Glutamatergic neuron (in vitro differentiated cells): ENCODE data around the gene SDCCAG8. TPM values are rescaled to one million over a fixed set of nuclear protein-coding genes. Genes with fewer than 3 reads are reported as not detected.
"Not testable (repeated sequence)": the region's sequence is repeated elsewhere in the genome, so short reads cannot be mapped to it uniquely, and the experiment has no call there.

Source experiments
- DNase-seq: peaks from one replicate; pipeline ENCODE4 v3.0.0; 2022
- H3K27ac Mint-ChIP-seq: one replicate; pipeline ENCODE4 v1.8.0; 2020; ENCODE audit warnings: mild to moderate bottlenecking, mixed read lengths, inconsistent platforms; ENCODE audit not compliant: unreplicated experiment
- H3K27me3 Mint-ChIP-seq: one replicate; pipeline ENCODE4 v1.8.0; 2020; ENCODE audit warnings: mild to moderate bottlenecking, moderate library complexity, mixed read lengths, inconsistent platforms; ENCODE audit not compliant: unreplicated experiment
- H3K36me3 Mint-ChIP-seq: one replicate; pipeline ENCODE4 v1.8.0; 2020; ENCODE audit warnings: mild to moderate bottlenecking, mixed read lengths, inconsistent platforms; ENCODE audit not compliant: unreplicated experiment
- H3K4me1 Mint-ChIP-seq: one replicate; pipeline ENCODE4 v1.8.0; 2020; ENCODE audit warnings: mild to moderate bottlenecking, low read depth, mixed read lengths, inconsistent platforms; ENCODE audit not compliant: unreplicated experiment
- H3K4me3 Mint-ChIP-seq: one replicate; pipeline ENCODE4 v1.8.0; 2020; ENCODE audit warnings: mild to moderate bottlenecking, mixed read lengths, inconsistent platforms; ENCODE audit not compliant: unreplicated experiment
- H3K9me3 Mint-ChIP-seq: one replicate; pipeline ENCODE4 v1.8.0; 2020; ENCODE audit warnings: mild to moderate bottlenecking, moderate library complexity, mixed read lengths, inconsistent platforms; ENCODE audit not compliant: unreplicated experiment
- CTCF ChIP-seq: fragments of 200-600 bp; sonication (generic); IDR thresholded peaks from one replicate; pipeline ENCODE4 v1.5.0; 2021; ENCODE audit not compliant: partially characterized antibody, unreplicated experiment
- long read RNA-seq: library from polyadenylated mRNA; unstranded; transcript quantifications from one replicate; pipeline ENCODE4 v2.0.0, GENCODE V29; 2020; ENCODE audit not compliant: unreplicated experiment
- total RNA-seq: library from RNA; stranded (reverse); fragmentation: NEBNext Ultra II Directional; extraction: Animal tissue kit (Norgen Biotek cat#: 25700); gene quantifications from one replicate; pipeline ENCODE4 v1.2.1, GENCODE V29; 2021; ENCODE audit not compliant: unreplicated experiment

SDCCAG8 gene
- 52.8 TPM for total RNA-seq
- long read RNA-seq, partial matches to known transcripts = 7 of 22 reads
- long read RNA-seq, other reads (novel, unspliced or antisense) = 12 of 22 reads

DNA sequence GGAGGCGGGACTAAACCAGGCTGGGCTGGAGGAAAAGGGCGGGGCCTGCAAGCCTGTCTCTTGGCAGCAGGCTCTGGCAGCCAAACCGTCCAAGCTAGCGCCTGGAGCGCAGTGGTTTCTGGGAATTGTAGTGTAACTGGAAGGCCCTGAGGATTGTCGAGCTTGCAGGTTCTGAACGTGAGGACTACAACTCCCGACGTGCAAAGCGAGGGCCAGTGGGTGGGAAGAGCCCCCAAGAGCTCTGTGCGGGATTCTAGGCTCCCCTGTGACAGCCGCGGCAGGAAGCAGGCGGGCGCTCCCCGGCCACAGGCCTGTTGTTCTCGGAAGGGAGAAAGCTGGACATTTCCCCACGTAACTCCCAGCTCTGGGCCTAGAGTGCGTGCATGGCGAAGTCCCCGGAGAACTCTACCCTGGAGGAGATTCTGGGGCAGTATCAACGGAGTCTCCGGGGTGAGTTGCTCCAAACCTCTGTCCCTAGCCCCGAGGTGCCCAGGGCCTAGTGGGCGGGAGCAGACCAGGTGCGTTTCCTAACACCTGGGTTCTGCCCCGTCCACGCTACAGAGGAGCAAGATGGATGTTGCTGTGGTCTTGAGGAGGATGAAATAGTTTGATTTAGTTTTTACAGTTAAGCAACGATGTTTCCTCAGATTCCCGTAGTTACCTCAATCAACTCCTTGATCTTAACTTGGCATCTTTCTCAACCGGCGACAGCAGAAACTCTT, at the start of gene SDCCAG8:
TSS of gene SDCCAG8 (plus strand) at position 251 of the 722 bp plus-strand sequence. CDS start at position 384, 133 bp downstream.
- Mint-ChIP-seq H3K4me3 (peak within 1 kb of the TSS; percentile 97), H3K27me3 (peaks cover 12% of the 10 kb centered on the region), H3K27ac (peak within 1 kb of the TSS; percentile 100), H3K4me1 (peaks cover 10% of the 10 kb centered on the region), H3K36me3 (no peaks in the 10 kb centered on the region), H3K9me3 (peaks cover 14% of the 10 kb centered on the region)
- no peak for TF ChIP-seq CTCF
- peak; percentile 97 for DNase-seq

DNA sequence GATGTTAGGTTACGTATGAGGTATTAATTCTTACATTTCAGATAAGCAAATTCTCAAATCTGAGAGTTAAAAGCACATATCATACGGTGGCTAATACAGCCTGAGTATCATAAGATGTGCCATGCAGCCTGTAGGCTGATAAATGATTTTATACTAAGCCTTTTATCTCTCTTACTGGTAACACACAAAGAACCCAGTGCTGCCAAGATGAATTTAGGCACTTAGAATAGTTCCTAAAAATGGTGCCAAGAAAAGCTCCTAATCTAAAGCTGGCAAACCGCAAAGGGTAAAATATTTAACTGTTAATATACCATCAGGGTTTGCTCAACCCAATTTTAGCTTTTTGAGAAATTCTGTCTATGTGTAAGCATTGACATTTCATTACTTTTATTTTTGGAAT, 43.9 kb upstream of the SDCCAG8 start:
- DNase-seq, H3K27me3 Mint-ChIP-seq: not testable (repeated sequence)

GRCh38 chr1:243213045-243213787, 42.6 kb upstream of the SDCCAG8 start:
- Mint-ChIP-seq H3K27ac (peak overlapping the region; percentile 16), H3K36me3 (no peaks in the 10 kb centered on the region), H3K4me1 (peaks cover 9% of the 10 kb centered on the region), H3K9me3 (peaks cover 3% of the 10 kb centered on the region), H3K4me3 (no peak overlapping the region), H3K27me3 (peaks cover 2% of the 10 kb centered on the region)
- no peak for DNase-seq
- no peak for TF ChIP-seq CTCF

More for the DNA sequence above, 43.9 kb upstream of the SDCCAG8 start:
- not testable (repeated sequence) for H3K27ac Mint-ChIP-seq, H3K9me3 Mint-ChIP-seq, H3K4me1 Mint-ChIP-seq, H3K4me3 Mint-ChIP-seq, H3K36me3 Mint-ChIP-seq

- H3K4me1 Mint-ChIP-seq = peaks cover 12% of the 10 kb centered on the region
- peak overlapping the region; percentile 1 for H3K27ac Mint-ChIP-seq
- not testable (repeated sequence) for H3K27me3 Mint-ChIP-seq, H3K9me3 Mint-ChIP-seq, H3K4me3 Mint-ChIP-seq, DNase-seq, H3K36me3 Mint-ChIP-seq
Measured at GRCh38 chr1:243215276-243215875, 40.5 kb upstream of the SDCCAG8 start.

DNA sequence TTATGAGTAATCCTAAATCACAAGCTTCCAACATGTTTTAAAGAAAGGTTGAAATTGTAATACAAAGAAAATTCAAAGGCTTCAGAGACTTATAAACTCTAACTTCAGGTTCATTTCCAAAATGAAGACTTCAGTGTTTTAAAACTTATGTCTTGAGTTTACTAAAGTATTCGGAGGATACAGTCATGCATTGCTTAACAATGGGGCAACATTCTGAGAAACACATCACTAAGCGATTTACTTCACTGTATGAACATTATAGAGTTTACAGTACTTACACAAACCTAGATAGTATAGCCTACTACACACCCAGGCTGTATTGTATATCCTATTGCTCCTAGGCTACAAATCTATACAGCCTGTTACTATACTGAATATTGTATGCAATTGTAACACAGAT, 39.1 kb upstream of the SDCCAG8 start:
- Mint-ChIP-seq H3K4me3 (no peak overlapping the region), H3K27ac (no peak overlapping the region), H3K4me1 (peaks cover 12% of the 10 kb centered on the region), H3K36me3 (peaks cover 5% of the 10 kb centered on the region), H3K9me3 (peaks cover 5% of the 10 kb centered on the region), H3K27me3 (peaks cover 2% of the 10 kb centered on the region)
- DNase-seq = no peak
- no peak for TF ChIP-seq CTCF
